ENCODE data around the gene GRID2.

DNA sequence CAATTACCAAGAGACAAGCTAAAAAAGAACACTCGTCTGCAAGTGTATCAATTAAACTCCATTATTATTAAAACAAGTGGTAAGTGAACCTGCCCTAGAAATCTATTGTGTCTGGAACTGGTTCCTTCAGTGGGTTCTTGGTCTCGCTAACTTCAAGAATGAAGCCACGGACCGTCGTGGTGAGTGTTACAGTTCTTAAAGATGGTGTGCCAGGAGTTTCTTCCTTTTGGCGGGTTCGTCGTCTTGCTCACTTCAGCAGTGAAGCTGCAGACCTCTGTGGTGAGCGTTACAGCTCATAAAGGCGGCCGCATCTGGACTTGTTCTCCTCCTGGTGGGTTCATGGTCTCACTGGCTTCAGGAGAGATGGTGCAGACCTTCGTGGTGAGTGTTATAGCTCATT is 231.8 kb downstream of the GRID2 start:
- TF ChIP-seq, protein P1, sequence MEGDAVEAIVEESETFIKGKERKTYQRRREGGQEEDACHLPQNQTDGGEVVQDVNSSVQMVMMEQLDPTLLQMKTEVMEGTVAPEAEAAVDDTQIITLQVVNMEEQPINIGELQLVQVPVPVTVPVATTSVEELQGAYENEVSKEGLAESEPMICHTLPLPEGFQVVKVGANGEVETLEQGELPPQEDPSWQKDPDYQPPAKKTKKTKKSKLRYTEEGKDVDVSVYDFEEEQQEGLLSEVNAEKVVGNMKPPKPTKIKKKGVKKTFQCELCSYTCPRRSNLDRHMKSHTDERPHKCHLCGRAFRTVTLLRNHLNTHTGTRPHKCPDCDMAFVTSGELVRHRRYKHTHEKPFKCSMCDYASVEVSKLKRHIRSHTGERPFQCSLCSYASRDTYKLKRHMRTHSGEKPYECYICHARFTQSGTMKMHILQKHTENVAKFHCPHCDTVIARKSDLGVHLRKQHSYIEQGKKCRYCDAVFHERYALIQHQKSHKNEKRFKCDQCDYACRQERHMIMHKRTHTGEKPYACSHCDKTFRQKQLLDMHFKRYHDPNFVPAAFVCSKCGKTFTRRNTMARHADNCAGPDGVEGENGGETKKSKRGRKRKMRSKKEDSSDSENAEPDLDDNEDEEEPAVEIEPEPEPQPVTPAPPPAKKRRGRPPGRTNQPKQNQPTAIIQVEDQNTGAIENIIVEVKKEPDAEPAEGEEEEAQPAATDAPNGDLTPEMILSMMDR (conservative IDR thresholded peaks at IDR 0.05; ENCODE audit: low read depth, low read length), result no peak
- TF ChIP-seq EZH2 (IDR thresholded peaks at IDR 0.05; ENCODE audit: low read length, unreplicated experiment), result no peak
- TF ChIP-seq EZH2phosphoT487 (IDR thresholded peaks at IDR 0.05; ENCODE audit: borderline replicate concordance, low read length), result no peak
